ENCODE data around the gene MMRN1.
A peak's percentile ranks its signal among the peaks of the same experiment; 100 is the strongest.

Gene MMRN1

GRCh38 chr4:89909889-89910288, 15.2 kb downstream of the MMRN1 start:
- no peak for DNase-seq

- no peak for DNase-seq
Observed at GRCh38 chr4:89913623-89914022, 19.0 kb downstream of the MMRN1 start.

DNA sequence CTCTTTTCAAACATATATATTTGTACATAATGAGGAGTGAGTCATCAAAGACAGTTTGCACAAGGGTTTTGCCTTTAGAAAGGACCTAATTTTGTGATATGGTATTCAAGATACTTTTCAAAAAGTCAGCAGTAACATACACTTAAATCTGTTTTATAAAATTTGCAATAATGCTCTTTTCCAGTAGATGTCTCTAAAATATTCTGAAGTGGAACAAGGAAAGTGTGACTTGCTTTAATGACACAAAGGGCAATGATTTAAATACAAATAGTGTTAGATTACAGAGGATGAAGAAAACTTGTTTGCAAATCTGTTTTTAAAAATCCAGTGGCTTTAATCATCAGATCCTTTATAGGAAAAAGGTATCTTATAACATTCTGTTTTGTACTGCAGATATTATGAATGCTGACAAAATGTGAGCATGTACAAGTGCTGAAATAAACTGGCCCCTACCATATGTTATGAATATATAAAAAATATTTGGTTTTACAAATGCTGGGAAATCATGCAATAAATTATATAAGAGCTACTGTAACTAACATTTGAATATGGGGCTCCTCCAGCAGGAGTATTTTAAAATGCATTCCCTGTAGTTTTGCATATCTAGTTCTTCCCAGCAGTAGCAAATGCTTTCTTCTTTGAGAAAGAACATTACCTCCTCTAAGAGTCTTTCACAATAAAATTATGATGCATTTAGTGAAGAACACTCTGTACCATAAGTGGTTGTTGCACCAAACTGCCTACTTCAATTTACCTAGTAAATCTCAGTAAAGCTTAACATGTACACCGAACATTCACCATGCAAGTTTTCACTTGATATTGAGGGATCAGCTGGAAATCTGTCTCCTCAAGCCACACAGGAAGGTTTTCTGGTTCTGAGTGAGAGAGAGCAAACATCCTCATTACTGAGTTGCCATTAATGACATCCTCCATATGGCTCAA, 20.2 kb downstream of the MMRN1 start:
- peak; percentile 77 for DNase-seq

GRCh38 chr4:89915937-89916336, 21.3 kb downstream of the MMRN1 start:
- peak; percentile 49 for DNase-seq

- DNase-seq, result no peak
Observed at GRCh38 chr4:89922848-89923416, 28.3 kb downstream of the MMRN1 start.

DNA sequence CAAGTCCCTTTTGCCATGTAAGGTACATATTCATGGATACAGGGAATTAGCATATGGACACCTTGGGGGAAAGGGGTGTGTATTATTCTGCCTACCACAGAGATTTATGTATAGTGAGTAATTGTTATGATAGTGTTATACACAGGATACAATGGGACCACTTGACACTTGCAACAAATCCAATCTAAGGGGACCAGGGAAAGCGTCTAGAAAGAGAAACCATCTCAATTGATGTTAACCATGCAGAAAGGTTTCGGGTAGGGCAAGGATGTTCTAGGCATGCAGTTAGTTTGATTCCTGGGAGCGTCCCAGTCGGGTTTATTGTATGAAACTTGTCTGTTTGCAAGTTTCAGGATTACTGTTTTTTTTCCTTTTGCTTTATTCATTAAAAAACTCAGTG, 34.2 kb downstream of the MMRN1 start:
- no peak for DNase-seq

GRCh38 chr4:89929425-89930159, 34.9 kb downstream of the MMRN1 start:
- no peak for DNase-seq

DNA sequence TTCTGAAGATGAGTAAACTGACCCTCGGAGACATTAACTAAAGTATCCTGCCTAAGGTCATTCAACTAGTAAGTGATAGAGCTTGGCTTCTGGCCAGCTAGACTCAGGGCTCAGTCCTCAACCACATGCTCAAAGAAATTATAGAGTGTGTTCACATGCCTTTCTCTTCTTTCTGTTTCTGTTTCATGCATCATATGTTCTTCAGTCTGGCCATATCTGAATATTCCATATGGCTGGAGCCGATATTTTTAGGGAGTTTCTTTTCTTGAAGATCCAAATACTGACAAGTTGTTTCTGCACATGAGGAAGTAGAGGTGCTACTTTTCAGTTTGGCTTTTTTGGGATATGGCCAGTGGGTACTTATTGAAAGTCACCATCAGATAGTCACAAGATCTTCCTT, 44.9 kb downstream of the MMRN1 start:
- no peak for DNase-seq

GRCh38 chr4:89939994-89940393, 45.3 kb downstream of the MMRN1 start:
- DNase-seq, result no peak

DNA sequence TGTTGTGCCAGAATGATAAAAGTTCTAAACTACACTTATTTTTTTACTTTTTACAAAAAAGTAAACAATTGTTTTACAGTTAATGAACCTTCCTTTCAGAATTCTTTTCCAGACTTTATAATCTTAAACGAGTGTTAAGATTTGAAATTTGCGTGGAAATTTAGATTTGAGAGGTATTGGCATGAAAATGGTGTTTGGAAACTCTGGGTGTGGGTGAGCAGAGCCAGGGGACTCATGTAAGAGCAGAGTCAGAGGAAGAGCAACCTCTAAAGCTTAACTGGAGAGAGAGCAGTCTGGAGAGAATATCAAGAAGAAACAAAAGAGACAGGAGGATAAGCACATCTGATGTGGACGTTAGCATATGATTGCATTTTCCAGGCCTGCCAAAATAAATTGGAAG, 48.2 kb downstream of the MMRN1 start:
- no peak for DNase-seq

GRCh38 chr4:89949782-89950387, 55.2 kb downstream of the MMRN1 start:
- DNase-seq, result no peak

DNA sequence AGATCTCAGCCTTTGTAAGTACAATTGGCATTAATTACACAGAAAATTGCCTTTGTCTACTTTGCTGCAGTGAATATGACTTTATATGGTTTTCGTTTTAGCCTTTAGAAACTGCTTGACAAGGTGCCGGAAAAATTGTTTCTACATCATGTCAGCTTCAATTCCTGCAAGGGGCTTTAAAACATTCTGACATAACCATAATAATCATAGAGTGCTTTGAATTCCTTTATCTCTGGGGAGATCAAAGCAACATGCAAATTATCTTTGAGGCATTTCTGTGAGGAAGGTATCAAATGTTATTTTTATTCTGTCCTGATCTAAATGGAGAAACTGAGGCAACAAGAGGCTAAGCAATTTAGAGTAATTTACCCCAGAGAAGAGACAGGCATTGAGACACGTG, 57.8 kb downstream of the MMRN1 start:
- no peak for DNase-seq

- no peak for DNase-seq
Observed at GRCh38 chr4:89954906-89955695, 60.4 kb downstream of the MMRN1 start.

GRCh38 chr4:89957046-89957926, 62.6 kb downstream of the MMRN1 start:
- DNase-seq, result no peak

GRCh38 chr4:89981789-89982334, 87.2 kb downstream of the MMRN1 start:
- DNase-seq, result no peak

GRCh38 chr4:89988268-89988667, 93.6 kb downstream of the MMRN1 start:
- DNase-seq, result no peak

GRCh38 chr4:89992744-89993143, 98.1 kb downstream of the MMRN1 start:
- no peak for DNase-seq

- no peak for DNase-seq
Observed at GRCh38 chr4:89994176-89994873, 99.7 kb downstream of the MMRN1 start.

- DNase-seq, result no peak
Observed at GRCh38 chr4:89995006-89995405, 100.4 kb downstream of the MMRN1 start.

- no peak for DNase-seq
Observed at GRCh38 chr4:89995814-89996213, 101.2 kb downstream of the MMRN1 start.

All from NCI-H526 treated with DMSO at 0.1 percent for 48 hours (cell line).